Measurements from ENCODE around the gene FHAD1. TPM values are rescaled to one million over a fixed set of nuclear protein-coding genes. Genes with fewer than 3 reads are reported as not detected.

The FHAD1 gene
- total RNA-seq, 1 experiment from 2014 or later, result 2.0 TPM

DNA sequence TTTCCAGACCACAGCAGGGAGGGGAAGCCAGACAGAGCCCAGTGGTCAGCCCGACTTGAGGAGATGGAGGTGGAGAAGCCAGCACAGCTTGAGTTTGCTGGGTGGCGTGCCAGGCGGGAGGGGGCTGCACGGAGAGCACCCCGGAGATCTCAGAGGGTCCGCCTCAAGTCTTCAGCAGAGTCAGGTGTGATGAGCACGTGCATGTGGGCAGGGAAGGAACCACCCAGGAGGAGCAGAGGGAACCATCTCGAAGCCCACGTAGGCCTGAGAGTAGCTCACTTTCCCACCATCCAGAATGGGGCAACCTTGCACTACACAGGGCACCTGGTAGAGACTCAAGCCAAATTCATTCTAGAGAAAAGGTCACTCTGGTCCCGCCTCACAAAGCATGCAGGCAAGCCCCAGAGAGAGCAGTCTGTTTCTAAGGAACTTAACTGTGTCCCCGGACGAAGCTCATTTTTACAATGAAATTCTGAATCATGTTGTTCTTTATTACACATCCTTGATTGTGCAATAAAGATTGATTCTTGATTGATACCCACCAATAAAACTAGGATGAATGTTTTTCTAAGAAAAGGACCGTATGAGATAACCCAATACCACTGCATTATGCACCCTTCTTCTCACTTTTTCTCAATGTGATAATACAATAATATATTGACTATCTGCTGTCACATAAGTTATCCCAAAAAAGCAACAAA, 64.2 kb downstream of the FHAD1 start:
- CTCF ChIA-PET, result no interaction called here

DNA sequence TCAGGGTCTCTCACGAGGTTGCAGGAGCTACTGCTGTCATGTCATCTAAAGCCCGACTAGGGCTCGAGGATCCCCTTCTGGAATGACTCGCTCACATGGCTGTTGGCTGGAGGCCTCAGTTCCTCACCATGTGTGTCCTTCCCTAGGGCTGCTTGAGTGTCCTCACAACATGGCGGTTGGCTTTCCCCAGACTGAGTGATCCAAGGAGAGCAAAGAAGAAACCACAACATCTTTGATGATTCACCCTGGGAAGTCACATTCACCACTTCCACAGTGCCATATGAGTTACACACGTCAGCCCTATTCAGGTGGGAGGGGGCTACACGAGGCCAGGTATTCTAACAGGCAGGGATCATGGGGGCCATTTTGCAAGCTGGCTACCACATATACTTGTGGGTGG, 64.9 kb downstream of the FHAD1 start:
- POLR2A ChIA-PET (ENCODE audit: low non-redundant PET), result no interaction called here
- H3K9me3 ChIP-seq (ENCODE audit: low read depth, low read length, poor library complexity, severe bottlenecking), result no peaks in the 10 kb centered on the region
- intact Hi-C loops (cut with micrococcal nuclease; ENCODE audit: unreplicated experiment), result no loop called here
- no peak for DNase-seq (ENCODE audit: low spot score)
- H3K27me3 ChIP-seq (replicated peaks; ENCODE audit: insufficient read depth, low read depth, low read length, poor library complexity), result no peaks in the 10 kb centered on the region
- no peaks in the 10 kb centered on the region for H3K4me1 ChIP-seq (ENCODE audit: insufficient read depth, low read length, poor library complexity, severe bottlenecking)
- CTCF ChIA-PET, result no interaction called here
- H3K36me3 ChIP-seq (ENCODE audit: insufficient read depth, low read length, poor library complexity, severe bottlenecking), result no peaks in the 10 kb centered on the region
- H3K4me3 ChIP-seq (ENCODE audit: low read depth, low read length, poor library complexity, severe bottlenecking), result no peak overlapping the region
- no peak for TF ChIP-seq EZH2 (IDR thresholded peaks at IDR 0.05; ENCODE audit: borderline replicate concordance, low read depth, low read length, poor library complexity, severe bottlenecking)
- TF ChIP-seq, protein P1, sequence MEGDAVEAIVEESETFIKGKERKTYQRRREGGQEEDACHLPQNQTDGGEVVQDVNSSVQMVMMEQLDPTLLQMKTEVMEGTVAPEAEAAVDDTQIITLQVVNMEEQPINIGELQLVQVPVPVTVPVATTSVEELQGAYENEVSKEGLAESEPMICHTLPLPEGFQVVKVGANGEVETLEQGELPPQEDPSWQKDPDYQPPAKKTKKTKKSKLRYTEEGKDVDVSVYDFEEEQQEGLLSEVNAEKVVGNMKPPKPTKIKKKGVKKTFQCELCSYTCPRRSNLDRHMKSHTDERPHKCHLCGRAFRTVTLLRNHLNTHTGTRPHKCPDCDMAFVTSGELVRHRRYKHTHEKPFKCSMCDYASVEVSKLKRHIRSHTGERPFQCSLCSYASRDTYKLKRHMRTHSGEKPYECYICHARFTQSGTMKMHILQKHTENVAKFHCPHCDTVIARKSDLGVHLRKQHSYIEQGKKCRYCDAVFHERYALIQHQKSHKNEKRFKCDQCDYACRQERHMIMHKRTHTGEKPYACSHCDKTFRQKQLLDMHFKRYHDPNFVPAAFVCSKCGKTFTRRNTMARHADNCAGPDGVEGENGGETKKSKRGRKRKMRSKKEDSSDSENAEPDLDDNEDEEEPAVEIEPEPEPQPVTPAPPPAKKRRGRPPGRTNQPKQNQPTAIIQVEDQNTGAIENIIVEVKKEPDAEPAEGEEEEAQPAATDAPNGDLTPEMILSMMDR (conservative IDR thresholded peaks at IDR 0.05; ENCODE audit: low read depth, low read length), result no peak
- no TSS peak for BruUV-seq (replicated peaks)
- no peak overlapping the region for H3K27ac ChIP-seq (ENCODE audit: low read depth, low read length, poor library complexity, severe bottlenecking)

More for the DNA sequence above, 64.2 kb downstream of the FHAD1 start:
- BruUV-seq (replicated peaks), result no TSS peak
- H3K27me3 ChIP-seq (replicated peaks; ENCODE audit: insufficient read depth, low read depth, low read length, poor library complexity), result no peaks in the 10 kb centered on the region
- intact Hi-C loops (cut with micrococcal nuclease; ENCODE audit: unreplicated experiment), result no loop called here
- H3K9me3 ChIP-seq (ENCODE audit: low read depth, low read length, poor library complexity, severe bottlenecking), result no peaks in the 10 kb centered on the region
- POLR2A ChIA-PET (ENCODE audit: low non-redundant PET), result no interaction called here
- no peak overlapping the region for H3K27ac ChIP-seq (ENCODE audit: low read depth, low read length, poor library complexity, severe bottlenecking)
- TF ChIP-seq, protein P1 (conservative IDR thresholded peaks at IDR 0.05; ENCODE audit: low read depth, low read length), result no peak
- TF ChIP-seq EZH2 (IDR thresholded peaks at IDR 0.05; ENCODE audit: borderline replicate concordance, low read depth, low read length, poor library complexity, severe bottlenecking), result no peak
- DNase-seq (ENCODE audit: low spot score), result no peak
- H3K4me3 ChIP-seq (ENCODE audit: low read depth, low read length, poor library complexity, severe bottlenecking), result no peak overlapping the region
- H3K36me3 ChIP-seq (ENCODE audit: insufficient read depth, low read length, poor library complexity, severe bottlenecking), result no peaks in the 10 kb centered on the region
- no peaks in the 10 kb centered on the region for H3K4me1 ChIP-seq (ENCODE audit: insufficient read depth, low read length, poor library complexity, severe bottlenecking)

DNA sequence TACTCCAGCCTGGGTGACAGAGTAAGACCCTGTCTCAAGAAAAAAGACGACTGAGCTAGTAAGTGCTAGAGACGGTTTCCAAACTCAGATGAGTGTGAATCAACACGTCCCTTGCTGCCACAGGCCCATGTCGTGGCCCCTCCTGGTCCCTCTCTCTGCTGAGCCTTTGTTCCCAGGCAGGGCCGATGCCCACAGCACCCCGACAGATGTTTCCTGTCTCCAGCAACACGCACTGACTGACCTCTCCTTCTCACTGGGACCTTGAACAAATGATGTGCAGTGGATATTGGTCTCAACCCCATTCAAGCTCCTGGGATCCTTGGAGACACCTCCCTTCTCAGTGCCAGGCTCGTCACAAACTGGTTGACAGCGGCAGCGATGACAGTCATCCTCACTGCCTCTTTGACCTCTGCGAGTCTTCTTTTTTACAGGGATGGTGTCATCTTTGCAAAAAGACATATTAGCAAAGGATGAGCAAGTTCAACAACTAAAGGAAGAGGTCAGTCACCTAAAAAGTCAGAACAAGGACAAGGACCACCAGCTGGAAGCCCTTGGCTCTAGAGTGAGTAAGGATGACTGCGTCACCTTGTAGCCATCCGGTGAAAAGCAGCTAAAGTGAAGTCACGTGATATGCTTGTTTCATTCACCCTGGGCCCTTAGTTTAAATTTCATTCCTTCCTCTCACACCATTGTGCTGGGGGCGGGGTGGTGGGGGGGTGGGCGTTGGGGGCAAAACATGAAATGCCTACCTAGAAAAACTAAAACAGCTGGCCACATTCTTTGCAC, 65.8 kb downstream of the FHAD1 start:
- no peaks in the 10 kb centered on the region for H3K4me1 ChIP-seq (ENCODE audit: insufficient read depth, low read length, poor library complexity, severe bottlenecking)
- no peak for TF ChIP-seq EZH2 (IDR thresholded peaks at IDR 0.05; ENCODE audit: borderline replicate concordance, low read depth, low read length, poor library complexity, severe bottlenecking)
- TF ChIP-seq, protein P1 (conservative IDR thresholded peaks at IDR 0.05; ENCODE audit: low read depth, low read length), result no peak
- no TSS peak for BruUV-seq (replicated peaks)
- no peak for DNase-seq (ENCODE audit: low spot score)
- POLR2A ChIA-PET (ENCODE audit: low non-redundant PET), result no interaction called here
- H3K36me3 ChIP-seq (ENCODE audit: insufficient read depth, low read length, poor library complexity, severe bottlenecking), result no peaks in the 10 kb centered on the region
- no peak overlapping the region for H3K4me3 ChIP-seq (ENCODE audit: low read depth, low read length, poor library complexity, severe bottlenecking)
- no peaks in the 10 kb centered on the region for H3K9me3 ChIP-seq (ENCODE audit: low read depth, low read length, poor library complexity, severe bottlenecking)
- no peaks in the 10 kb centered on the region for H3K27me3 ChIP-seq (replicated peaks; ENCODE audit: insufficient read depth, low read depth, low read length, poor library complexity)
- intact Hi-C loops (cut with micrococcal nuclease; ENCODE audit: unreplicated experiment), result no loop called here
- CTCF ChIA-PET, result no interaction called here
- no peak overlapping the region for H3K27ac ChIP-seq (ENCODE audit: low read depth, low read length, poor library complexity, severe bottlenecking)
